ENCODE results near the gene ACMSD. TPM values are rescaled to one million over a fixed set of nuclear protein-coding genes. Genes with fewer than 3 reads are reported as not detected.

The ACMSD gene
- total and polyA plus RNA-seq, 9 of the 15 experiments (the other 6 are each of a cell fraction or from before 2014, with no cell fraction given), result not detected

GRCh38 chr2:134917888-134918525, 79.6 kb downstream of the ACMSD start (continued):
- TF ChIP-seq, protein P1, sequence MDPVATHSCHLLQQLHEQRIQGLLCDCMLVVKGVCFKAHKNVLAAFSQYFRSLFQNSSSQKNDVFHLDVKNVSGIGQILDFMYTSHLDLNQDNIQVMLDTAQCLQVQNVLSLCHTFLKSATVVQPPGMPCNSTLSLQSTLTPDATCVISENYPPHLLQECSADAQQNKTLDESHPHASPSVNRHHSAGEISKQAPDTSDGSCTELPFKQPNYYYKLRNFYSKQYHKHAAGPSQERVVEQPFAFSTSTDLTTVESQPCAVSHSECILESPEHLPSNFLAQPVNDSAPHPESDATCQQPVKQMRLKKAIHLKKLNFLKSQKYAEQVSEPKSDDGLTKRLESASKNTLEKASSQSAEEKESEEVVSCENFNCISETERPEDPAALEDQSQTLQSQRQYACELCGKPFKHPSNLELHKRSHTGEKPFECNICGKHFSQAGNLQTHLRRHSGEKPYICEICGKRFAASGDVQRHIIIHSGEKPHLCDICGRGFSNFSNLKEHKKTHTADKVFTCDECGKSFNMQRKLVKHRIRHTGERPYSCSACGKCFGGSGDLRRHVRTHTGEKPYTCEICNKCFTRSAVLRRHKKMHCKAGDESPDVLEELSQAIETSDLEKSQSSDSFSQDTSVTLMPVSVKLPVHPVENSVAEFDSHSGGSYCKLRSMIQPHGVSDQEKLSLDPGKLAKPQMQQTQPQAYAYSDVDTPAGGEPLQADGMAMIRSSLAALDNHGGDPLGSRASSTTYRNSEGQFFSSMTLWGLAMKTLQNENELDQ (CRISPR knock-in tag; IDR thresholded peaks at IDR 0.05; ENCODE audit: borderline replicate concordance), result no peak
- no peak for TF ChIP-seq JUNB (CRISPR knock-in tag; conservative IDR thresholded peaks at IDR 0.05)
- TF ChIP-seq RBM34 (IDR thresholded peaks at IDR 0.05; ENCODE audit: borderline replicate concordance, insufficient read depth, low read length), result no peak
- TF ChIP-seq ZKSCAN8 (CRISPR knock-in tag; IDR thresholded peaks at IDR 0.05), result no peak
- peak; percentile 82; the same call in 1 of the 2 replicates for TF ChIP-seq ZNF766 (CRISPR knock-in tag; conservative IDR thresholded peaks at IDR 0.05)
- TF ChIP-seq JUND (IDR thresholded peaks at IDR 0.05; ENCODE audit: borderline replicate concordance, low read depth, low read length), result peak; percentile 50; the same call in 1 of the 2 replicates
- TF ChIP-seq JUND (tag; IDR thresholded peaks at IDR 0.05; ENCODE audit: borderline replicate concordance, low read depth, low read length), result no peak; the same call in 2 of the 3 replicates
- TF ChIP-seq LEF1 (IDR thresholded peaks at IDR 0.05), result peak; percentile 40; the same call in 1 of the 2 replicates
- TF ChIP-seq, protein P2, sequence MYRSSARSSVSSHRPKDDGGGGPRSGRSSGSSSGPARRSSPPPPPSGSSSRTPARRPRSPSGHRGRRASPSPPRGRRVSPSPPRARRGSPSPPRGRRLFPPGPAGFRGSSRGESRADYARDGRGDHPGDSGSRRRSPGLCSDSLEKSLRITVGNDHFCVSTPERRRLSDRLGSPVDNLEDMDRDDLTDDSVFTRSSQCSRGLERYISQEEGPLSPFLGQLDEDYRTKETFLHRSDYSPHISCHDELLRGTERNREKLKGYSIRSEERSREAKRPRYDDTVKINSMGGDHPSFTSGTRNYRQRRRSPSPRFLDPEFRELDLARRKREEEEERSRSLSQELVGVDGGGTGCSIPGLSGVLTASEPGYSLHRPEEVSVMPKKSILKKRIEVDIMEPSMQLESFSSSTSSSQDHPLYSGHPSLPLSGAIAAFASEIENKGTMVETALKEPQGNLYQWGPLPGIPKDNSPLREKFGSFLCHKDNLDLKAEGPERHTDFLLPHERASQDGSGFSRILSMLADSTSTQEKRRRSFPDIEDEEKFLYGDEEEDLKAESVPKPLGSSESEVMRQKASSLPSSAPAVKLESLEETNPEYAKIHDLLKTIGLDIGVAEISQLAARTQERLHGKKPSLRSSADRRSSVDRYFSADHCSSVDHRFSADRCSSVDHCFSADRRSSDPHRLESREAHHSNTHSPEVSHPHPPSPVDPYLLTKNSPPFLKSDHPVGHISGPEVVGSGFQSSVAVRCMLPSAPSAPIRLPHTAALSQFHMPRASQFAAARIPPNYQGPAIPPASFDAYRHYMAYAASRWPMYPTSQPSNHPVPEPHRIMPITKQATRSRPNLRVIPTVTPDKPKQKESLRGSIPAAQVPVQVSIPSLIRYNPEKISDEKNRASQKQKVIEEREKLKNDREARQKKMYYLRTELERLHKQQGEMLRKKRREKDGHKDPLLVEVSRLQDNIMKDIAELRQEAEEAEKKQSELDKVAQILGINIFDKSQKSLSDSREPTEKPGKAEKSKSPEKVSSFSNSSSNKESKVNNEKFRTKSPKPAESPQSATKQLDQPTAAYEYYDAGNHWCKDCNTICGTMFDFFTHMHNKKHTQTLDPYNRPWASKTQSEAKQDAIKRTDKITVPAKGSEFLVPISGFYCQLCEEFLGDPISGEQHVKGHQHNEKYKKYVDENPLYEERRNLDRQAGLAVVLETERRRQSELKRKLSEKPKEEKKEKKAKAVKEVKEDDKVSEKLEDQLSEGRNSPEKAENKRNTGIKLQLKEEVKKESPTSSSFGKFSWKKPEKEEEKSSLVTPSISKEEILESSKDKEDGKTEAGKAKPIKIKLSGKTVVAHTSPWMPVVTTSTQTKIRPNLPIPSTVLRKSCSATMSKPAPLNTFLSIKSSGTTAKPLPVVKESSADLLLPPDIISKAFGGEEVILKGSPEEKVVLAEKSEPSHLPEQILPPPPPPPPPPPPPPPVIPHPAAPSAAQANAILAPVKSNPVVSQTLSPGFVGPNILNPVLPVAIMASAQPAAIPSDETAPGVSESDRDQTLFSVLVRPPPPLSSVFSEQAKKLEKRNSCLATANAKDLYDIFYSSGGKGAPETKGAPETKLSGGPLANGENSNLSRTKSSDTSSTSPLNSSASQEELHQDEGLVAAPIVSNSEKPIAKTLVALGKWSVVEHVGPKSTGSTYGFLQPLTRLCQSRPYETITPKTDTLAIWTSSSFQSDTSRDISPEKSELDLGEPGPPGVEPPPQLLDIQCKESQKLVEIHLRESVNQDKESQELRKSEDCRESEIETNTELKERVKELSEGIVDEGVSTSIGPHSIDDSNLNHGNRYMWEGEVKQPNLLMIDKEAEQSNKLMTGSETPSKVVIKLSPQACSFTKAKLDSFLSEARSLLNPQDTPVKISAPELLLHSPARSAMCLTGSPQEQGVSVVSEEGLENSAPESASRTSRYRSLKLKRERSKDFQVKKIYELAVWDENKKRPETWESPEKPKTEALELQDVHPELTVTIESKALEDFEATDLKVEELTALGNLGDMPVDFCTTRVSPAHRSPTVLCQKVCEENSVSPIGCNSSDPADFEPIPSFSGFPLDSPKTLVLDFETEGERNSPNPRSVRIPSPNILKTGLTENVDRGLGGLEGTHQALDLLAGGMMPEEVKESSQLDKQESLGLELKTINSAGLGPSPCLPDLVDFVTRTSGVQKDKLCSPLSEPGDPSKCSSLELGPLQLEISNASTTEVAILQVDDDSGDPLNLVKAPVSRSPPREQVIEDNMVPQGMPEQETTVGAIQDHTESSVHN (IDR thresholded peaks at IDR 0.05; ENCODE audit: borderline replicate concordance in 1 of 2, low read depth in 1 of 2), result peak in 1 of 2 experiments; percentile 49; a peak in 1 of 4 replicates
- TF ChIP-seq, protein P3, sequence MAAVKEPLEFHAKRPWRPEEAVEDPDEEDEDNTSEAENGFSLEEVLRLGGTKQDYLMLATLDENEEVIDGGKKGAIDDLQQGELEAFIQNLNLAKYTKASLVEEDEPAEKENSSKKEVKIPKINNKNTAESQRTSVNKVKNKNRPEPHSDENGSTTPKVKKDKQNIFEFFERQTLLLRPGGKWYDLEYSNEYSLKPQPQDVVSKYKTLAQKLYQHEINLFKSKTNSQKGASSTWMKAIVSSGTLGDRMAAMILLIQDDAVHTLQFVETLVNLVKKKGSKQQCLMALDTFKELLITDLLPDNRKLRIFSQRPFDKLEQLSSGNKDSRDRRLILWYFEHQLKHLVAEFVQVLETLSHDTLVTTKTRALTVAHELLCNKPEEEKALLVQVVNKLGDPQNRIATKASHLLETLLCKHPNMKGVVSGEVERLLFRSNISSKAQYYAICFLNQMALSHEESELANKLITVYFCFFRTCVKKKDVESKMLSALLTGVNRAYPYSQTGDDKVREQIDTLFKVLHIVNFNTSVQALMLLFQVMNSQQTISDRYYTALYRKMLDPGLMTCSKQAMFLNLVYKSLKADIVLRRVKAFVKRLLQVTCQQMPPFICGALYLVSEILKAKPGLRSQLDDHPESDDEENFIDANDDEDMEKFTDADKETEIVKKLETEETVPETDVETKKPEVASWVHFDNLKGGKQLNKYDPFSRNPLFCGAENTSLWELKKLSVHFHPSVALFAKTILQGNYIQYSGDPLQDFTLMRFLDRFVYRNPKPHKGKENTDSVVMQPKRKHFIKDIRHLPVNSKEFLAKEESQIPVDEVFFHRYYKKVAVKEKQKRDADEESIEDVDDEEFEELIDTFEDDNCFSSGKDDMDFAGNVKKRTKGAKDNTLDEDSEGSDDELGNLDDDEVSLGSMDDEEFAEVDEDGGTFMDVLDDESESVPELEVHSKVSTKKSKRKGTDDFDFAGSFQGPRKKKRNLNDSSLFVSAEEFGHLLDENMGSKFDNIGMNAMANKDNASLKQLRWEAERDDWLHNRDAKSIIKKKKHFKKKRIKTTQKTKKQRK (IDR thresholded peaks at IDR 0.05; ENCODE audit: borderline replicate concordance, low read depth, low read length), result no peak
- TF ChIP-seq SNRNP70 (optimal IDR thresholded peaks at IDR 0.05; ENCODE audit: low read depth, low read length), result no peak
- no peak for TF ChIP-seq SMARCA5 (IDR thresholded peaks at IDR 0.05)
